WTC11 (cell line): ENCODE results near the gene MRPS18B.

ENCODE experiments used
- CTCF ChIP-seq: fragments of 200-600 bp; IDR thresholded peaks from 2 replicates; pipeline ENCODE4 v1.8.0; 2022; ENCODE audit warnings: antibody characterized with exemption
- ESRRA ChIP-seq: sonication (generic); formaldehyde crosslinking; IDR thresholded peaks from 2 replicates; pipeline ENCODE4 v1.8.1; 2022; ENCODE audit warnings: mild to moderate bottlenecking, missing genetic modification reagents, borderline replicate concordance
- GTF2I ChIP-seq: fragments of 250-450 bp; sonication (Bioruptor Pico); conservative IDR thresholded peaks from 2 replicates; pipeline ENCODE4 v1.4.0; 2021; ENCODE audit warnings: mild to moderate bottlenecking
- HMGXB4 ChIP-seq: sonication (generic); formaldehyde crosslinking; IDR thresholded peaks from 2 replicates; pipeline ENCODE4 v1.8.1; 2023; ENCODE audit warnings: mild to moderate bottlenecking, moderate library complexity, missing genetic modification reagents
- MYBL2 ChIP-seq: sonication (generic); formaldehyde crosslinking; IDR thresholded peaks from 2 replicates; pipeline ENCODE4 v1.8.1; 2023; ENCODE audit warnings: mild to moderate bottlenecking, moderate library complexity, missing genetic modification reagents
- NFE2L1 ChIP-seq: sonication (generic); formaldehyde crosslinking; IDR thresholded peaks from 2 replicates; pipeline ENCODE4 v1.8.1; 2023; ENCODE audit warnings: missing genetic modification reagents
- ZBTB21 ChIP-seq: sonication (generic); formaldehyde crosslinking; IDR thresholded peaks from 2 replicates; pipeline ENCODE4 v1.8.1; 2023; ENCODE audit warnings: mild to moderate bottlenecking, missing genetic modification reagents, borderline replicate concordance
- ZNF263 ChIP-seq: sonication (generic); formaldehyde crosslinking; IDR thresholded peaks from 2 replicates; pipeline ENCODE4 v1.8.1; 2022; ENCODE audit warnings: low read depth, mild to moderate bottlenecking, moderate library complexity, missing genetic modification reagents
- ZSCAN18 ChIP-seq: fragments of 250-450 bp; sonication (Bioruptor Pico); IDR thresholded peaks from 2 replicates; pipeline ENCODE4 v2.1.2; 2022; ENCODE audit warnings: mild to moderate bottlenecking, moderate library complexity

GRCh38 chr6:30611856-30612194 lies 5.8 kb upstream of the MRPS18B start:
- TF ChIP-seq ESRRA (CRISPR knock-in tag) (no peak), MYBL2 (CRISPR knock-in tag) (no peak), CTCF (no peak), NFE2L1 (CRISPR knock-in tag) (no peak), HMGXB4 (CRISPR knock-in tag) (no peak), ZSCAN18 (no peak), GTF2I (CRISPR knock-in tag) (no peak), ZBTB21 (no peak), ZNF263 (no peak)
